HG02970 (cell line): ENCODE data around the gene RELCH.
A peak's percentile ranks its signal among the peaks of the same experiment; 100 is the strongest.

Source experiments
- ATAC-seq: cut with Tn5 transposase; IDR thresholded peaks from one replicate; pipeline ENCODE4 v1.9.1; 2021; ENCODE audit warnings: mild to moderate bottlenecking, moderate library complexity, moderate number of reproducible peaks; ENCODE audit not compliant: unreplicated experiment, low FRiP score

The RELCH gene

DNA sequence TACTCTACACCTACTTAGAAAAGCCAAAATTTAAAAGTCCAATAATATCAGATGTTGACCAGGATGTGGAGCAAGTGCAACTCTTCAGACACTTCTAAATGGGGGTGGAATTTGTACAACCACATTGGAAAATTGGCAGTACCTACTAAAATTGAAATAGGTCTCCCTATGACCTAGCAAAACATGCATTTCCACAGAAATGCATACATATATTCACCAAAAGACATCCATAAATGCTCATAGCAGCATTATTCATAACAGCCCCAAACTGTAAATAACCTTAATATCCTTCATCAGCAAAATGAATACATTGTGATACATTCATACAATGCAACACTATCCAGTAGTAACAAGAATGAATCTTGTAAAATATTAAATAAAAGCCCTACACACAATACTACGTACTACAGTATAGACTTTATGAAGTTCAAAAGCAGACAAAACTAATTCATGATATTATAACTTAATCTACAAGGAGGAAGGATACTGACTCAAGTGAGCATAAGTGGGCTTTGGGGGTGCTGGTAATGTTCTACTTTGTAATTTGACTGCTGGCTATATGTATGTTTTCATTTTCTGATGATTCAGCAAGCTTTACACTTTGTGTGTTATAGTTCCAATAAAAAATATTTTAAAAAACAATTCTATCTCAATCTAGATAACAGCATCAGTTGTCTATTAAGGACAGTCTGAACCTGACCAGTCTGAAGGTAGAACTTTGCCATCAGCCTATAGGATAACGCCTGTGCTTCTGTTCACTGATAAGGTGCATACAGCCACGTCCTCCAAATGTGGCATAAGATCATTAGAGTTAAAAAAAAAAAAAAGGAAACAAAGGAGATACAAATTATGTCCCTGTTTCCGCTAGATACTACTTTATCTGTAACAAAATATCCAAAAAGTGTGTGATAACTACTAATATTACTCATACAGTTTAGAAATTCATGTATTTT, 131.4 kb downstream of the RELCH start:
- no peak for ATAC-seq

GRCh38 chr18:62321201-62321600, 134.1 kb downstream of the RELCH start:
- no peak for ATAC-seq

DNA sequence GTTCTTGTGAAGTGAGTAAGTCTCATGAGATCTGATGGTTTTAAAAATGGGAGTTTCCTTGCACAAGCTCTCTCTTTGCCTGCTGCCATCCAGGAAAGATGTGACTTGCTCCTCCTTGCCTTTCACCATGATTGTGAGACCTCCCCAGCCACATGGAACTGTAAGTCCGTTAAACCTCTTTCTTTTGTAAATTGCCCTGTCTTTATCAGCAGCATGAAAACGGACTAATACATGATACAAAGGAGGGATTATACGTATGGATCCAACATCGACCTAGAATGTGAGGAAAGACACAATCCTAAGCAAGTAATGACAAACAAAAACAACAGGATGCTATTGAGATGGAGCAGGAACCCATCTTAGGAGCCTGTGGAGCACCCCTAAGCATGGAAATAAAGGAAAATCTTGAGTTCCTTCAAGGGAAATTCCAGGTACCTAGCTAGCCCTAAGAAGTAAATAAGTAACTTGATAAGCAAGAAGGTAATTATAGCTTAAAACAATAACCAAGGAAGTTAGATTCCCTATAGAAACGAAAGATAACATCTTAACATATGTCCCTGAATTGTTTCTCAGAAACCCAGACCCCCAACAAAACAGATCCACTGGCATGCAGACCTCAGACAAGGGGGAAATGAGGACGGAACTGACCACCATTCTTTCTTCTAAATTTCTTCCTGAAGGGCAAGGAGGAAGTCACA, 136.6 kb downstream of the RELCH start:
- ATAC-seq, result no peak

DNA sequence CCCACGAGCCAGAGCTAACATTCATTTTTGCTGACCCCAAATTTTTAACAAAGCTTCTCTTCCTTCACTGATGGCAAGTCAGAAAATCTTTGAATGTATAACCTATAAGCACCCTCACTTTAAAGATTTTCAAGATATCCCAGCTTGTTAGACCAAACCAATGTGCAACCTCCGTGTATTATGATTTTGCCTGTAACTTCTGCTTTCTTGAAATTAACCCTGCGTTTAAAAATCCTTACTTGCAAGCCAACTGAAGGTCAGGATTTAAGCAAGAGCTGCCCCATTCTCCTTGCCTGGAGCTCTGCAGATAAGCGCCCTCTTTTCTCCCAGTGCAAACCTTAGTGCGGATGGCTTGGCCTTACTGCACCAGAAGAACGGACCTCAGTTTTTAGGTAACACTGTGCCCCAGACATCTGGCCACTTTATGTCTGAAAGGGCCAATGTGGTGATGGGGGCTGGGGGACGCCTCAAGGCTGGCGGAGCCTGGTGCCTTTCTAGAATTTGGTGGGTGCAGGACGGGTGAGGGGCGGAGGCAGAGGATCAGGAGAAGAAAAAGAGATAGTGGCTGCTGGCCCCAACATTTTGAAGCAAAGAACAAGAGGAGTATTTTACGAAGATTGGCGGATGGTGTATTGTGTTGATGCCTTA, 137.2 kb downstream of the RELCH start:
- ATAC-seq, result no peak

DNA sequence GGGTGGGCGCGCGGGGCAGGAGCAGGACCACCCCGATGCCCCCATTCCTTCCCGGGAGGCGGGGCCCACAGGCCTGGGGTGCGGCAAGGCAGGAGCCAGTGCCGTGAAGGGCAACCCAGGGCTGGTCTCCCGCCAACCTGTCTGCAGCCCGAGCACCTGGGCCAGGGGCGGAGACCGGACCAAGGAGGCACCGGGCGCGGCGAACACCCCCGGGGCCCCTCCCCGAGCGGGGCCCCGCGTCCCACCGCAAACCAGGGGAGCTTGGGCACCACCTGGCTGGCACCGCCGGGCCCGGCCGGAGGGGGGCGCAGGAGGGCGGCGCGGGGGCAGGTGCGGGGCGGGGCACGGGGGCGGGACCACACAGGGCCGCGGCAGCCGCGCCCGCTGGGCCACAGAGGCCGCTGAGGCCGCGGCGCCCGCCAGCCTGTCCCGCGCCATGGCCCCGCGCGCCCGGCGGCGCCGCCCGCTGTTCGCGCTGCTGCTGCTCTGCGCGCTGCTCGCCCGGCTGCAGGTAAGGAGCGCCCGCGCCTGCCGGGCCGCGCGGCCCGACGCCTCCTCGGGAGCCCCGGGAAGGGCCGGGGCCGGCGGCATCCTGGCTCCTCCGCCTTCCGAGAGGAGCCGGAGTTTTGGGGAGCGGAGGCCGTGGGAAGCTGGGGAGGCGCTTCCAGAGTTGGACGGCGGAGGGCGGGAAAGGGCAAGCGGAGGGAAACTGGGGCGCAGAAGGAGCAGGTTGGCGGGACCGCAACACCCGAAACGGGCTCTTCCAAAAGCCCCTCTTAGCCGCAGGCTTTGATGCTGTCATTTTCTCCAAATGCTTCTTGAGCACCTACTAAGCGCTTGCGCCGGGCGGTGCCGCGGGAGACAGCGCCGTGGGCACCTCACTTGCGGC, 138.1 kb downstream of the RELCH start, which contains the start of gene TNFRSF11A:
Gene TNFRSF11A, plus strand, starts transcription at position 394 of the 889 bp plus-strand sequence. Its CDS starts 43 bp downstream, at position 437.
- peak; percentile 54 for ATAC-seq

DNA sequence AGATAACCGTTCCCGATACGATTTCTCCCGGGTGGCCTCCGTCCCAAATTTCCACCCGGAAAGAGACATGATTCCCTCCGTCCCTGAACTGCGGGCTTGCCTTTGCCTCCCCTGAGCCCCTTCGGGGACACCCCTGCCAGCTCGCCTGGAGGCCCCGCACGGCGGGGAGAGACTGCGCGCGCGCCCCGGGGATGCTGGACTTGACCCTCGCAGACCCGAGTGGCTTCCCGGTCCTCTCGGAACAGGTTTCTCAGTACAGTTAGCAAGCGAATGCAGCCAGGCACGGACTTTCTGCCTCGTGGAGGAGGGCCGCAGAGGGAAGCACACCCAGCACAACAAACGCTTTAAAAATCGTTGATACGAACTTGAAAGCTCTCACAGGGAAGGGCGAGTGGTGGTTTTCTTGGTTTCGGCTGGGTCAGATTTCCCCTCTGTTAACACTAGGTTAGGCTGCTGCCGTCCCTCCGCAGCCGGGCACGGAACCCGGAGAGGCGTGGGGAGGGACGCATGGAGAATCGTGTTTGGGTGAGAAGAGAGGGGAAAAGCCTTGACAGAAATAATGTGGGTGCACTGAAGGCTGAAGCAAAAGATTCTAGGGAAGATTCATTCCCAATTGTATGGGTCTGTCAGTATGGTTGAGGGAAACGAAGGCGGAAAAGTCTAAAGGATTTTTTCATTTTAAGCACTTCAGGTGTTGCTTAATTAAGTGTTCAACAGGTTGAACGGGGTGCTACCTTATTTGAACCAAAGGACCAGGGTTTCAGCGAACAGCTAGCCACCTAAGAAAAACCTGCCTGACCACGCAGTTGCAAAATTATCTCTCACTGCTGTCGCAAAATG, 139.0 kb downstream of the RELCH start:
- ATAC-seq, result peak; percentile 20

DNA sequence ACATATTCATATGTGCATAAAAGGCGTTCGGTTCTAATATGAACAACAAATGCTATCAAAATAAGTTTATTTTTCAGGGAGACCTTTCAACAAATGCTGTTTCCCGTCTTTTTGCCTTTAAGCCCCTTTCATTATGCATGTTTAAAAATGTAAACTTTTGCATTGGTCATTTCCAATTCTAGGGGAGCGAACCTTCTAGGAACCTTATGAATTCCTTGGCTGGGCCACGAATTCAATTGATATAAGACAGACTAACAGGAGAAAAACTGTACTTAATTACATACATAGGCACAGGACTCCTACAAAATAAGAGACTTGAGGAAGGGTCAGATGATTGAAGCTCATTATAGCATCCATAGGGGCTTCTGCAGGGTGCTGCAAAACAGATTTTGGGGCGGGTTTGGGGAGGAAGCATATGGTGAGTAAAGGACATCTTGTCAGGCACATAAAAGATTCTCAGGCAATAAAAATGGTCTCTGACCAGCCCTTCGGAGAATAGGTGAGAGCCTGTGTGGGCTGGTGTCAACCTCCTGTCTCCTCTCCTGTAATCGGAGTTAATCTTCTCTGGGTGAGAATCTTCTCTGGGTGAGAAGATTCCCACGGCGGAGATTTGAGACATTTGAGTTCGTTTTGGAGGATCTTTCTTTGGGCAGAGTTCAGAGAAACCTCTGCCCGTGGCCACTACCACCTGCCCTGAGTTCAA, 139.7 kb downstream of the RELCH start:
- ATAC-seq, result no peak

- no peak for ATAC-seq
Measured at GRCh38 chr18:62327977-62328376, 140.9 kb downstream of the RELCH start.

DNA sequence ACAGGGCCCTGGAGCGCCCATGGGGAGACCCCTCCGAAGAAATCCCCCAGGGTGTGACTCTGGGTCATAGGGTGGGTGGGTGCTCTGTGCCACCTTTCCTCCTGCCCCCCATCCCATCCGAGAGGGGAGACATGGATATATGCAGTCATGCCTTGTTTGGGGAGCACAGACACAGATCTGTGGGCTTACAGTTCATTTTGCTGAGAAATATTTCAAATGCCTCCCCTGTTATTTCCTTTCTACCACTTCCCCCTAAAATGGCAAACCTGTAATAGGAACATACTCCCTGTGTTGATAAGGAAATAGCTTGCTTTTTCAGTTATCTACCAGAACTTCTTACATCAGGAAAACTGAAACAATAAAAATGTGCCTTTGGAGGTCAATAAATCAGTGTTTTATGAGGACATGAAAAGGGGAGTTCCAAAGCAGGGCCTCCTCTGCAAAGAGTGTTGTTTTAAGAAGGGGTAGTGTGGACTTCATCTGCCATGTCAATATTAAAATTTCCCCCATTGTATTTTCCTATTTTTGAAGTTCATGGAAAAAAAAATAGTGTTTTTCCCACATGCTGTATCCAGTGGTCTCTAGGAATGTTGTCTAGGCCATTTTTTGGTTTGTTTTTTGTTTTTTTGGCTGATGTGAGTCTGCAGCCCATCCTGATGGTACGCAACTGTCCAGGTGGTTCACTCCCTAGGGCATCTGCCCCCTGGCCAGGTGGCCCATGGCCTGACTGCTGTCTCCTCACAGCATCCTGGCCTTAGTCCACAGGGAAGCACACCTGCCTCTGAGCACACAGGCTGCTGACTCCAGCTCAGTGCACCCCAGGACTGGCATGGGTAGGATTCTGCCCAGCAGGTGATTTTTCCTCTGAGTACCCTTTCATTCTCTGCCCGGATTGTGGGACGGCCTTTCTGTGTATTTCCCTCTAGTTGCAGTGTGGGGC, 141.8 kb downstream of the RELCH start:
- ATAC-seq, result no peak

- no peak for ATAC-seq
Measured at GRCh38 chr18:62329691-62330454, 142.8 kb downstream of the RELCH start.

DNA sequence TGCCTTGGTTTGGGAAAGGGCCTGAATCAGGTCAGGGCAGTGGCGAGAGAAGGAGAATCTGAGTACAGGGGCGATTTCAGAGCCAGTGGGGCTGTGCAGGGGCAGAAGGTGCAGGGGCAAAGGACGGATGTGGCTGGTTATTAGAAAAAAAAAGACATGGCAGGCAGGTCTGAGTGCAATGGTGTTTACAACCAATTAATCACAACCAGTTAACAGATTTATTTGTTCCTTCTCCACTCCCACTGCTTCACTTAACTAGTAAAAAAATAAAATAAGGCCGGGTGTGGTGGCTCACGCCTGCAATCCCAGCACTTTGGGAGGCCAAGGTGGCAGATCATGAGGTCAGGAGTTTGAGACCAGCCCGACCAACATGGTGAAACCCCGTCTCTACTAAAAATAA, 143.6 kb downstream of the RELCH start:
- no peak for ATAC-seq

DNA sequence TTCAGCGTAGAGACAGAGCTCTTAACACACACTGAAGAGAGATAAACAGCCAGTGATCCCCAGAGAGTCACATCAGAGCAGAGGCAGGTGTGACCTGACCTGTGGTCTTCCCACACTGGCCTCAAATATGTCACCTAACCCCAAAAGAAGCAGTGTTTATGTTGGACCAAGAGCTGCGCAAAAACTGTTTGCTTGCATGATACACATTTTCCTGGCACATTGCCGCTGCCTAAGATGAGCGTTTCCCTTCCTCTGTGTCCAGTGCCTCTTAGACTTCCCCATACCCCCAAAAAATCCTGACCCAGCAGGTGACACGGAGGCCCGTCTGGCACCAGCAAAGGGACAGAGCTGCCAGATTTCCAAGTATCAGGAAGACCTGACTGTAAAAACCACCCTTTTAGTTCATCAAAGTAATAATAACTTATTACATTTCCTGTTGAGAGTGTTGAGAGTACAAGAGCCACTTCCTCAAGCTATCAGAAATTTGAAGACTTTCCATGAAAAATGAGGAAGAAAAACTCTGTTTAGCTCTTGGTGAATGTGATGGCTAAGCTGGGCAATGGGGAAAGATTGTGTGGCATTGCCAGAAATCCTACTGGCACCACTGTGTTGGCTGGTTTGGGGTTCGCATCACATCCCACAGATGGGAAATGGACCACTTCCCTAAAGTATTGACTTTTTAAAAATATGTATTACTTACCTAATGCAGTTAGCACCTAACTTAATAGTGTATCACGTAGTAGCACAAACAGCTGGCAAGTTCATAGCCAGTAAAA, 144.7 kb downstream of the RELCH start:
- no peak for ATAC-seq

GRCh38 chr18:62332431-62332830, 145.4 kb downstream of the RELCH start:
- no peak for ATAC-seq

GRCh38 chr18:62332964-62333695, 146.1 kb downstream of the RELCH start:
- no peak for ATAC-seq

GRCh38 chr18:62334120-62334519, 147.1 kb downstream of the RELCH start:
- ATAC-seq, result no peak
